ENCODE data around the gene BEGAIN. TPM values are rescaled to one million over a fixed set of nuclear protein-coding genes. Genes with fewer than 3 reads are reported as not detected.

Gene BEGAIN
- total RNA-seq, 1 donor from 2014 or later, result 1.6 TPM

- TF ChIP-seq, protein P1, sequence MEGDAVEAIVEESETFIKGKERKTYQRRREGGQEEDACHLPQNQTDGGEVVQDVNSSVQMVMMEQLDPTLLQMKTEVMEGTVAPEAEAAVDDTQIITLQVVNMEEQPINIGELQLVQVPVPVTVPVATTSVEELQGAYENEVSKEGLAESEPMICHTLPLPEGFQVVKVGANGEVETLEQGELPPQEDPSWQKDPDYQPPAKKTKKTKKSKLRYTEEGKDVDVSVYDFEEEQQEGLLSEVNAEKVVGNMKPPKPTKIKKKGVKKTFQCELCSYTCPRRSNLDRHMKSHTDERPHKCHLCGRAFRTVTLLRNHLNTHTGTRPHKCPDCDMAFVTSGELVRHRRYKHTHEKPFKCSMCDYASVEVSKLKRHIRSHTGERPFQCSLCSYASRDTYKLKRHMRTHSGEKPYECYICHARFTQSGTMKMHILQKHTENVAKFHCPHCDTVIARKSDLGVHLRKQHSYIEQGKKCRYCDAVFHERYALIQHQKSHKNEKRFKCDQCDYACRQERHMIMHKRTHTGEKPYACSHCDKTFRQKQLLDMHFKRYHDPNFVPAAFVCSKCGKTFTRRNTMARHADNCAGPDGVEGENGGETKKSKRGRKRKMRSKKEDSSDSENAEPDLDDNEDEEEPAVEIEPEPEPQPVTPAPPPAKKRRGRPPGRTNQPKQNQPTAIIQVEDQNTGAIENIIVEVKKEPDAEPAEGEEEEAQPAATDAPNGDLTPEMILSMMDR (IDR thresholded peaks at IDR 0.05; ENCODE audit: unreplicated experiment), result no peak
- DNase-seq (ENCODE audit: low spot score), result no peak
- H3K27me3 Mint-ChIP-seq (ENCODE audit: unreplicated experiment), result peaks cover 2% of the 10 kb centered on the region
- no peaks in the 10 kb centered on the region for H3K36me3 Mint-ChIP-seq (ENCODE audit: low read depth, unreplicated experiment)
- no peaks in the 10 kb centered on the region for H3K9me3 Mint-ChIP-seq (ENCODE audit: unreplicated experiment)
- no peak overlapping the region for H3K27ac Mint-ChIP-seq (ENCODE audit: unreplicated experiment)
- H3K4me1 Mint-ChIP-seq (ENCODE audit: unreplicated experiment), result peaks cover 3% of the 10 kb centered on the region
- H3K4me3 Mint-ChIP-seq (ENCODE audit: unreplicated experiment), result no peak overlapping the region
Observed at GRCh38 chr14:100576091-100577085, 10.8 kb downstream of the BEGAIN start.

DNA sequence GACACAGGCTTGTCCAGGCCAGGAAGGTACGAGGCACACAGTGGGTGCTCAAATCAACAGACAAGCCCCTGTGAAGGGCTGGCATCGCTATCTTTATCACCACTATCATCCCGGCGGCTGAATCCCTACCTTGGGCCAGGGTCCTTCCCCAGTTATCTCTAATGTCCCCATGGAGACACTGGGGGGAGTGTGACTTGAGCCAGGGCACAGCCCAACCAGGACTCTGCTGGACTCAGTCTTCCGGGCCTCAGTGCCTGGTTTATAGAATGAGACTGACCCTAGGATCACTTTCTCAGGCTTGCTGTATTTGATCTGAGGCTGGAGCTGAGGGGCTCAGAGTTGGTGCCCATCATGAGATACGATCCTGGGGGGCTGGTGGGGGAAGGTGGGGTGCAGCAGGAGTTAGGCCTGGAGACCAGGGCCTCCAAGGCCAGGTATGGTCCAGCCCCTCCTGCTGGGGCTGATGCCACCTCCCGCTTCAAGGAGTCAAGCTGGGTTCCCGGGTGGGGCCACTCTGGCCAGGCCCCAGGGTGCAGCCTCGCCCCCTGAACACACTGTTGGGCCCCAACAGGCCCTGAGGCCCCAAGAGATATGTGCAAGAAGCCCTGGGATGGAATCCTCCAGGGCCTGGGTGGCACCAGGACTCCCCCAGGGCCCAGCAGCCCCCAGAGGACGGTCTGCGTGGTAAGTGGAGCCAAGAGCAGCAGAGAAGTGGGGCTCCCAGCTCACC is 11.8 kb downstream of the BEGAIN start:
- H3K9me3 Mint-ChIP-seq (ENCODE audit: unreplicated experiment), result no peaks in the 10 kb centered on the region
- TF ChIP-seq, protein P1 (IDR thresholded peaks at IDR 0.05; ENCODE audit: unreplicated experiment), result no peak
- H3K36me3 Mint-ChIP-seq (ENCODE audit: low read depth, unreplicated experiment), result no peaks in the 10 kb centered on the region
- peaks cover 3% of the 10 kb centered on the region for H3K4me1 Mint-ChIP-seq (ENCODE audit: unreplicated experiment)
- no peak for DNase-seq (ENCODE audit: low spot score)
- H3K4me3 Mint-ChIP-seq (ENCODE audit: unreplicated experiment), result no peak overlapping the region
- peaks cover 2% of the 10 kb centered on the region for H3K27me3 Mint-ChIP-seq (ENCODE audit: unreplicated experiment)
- H3K27ac Mint-ChIP-seq (ENCODE audit: unreplicated experiment), result no peak overlapping the region

DNA sequence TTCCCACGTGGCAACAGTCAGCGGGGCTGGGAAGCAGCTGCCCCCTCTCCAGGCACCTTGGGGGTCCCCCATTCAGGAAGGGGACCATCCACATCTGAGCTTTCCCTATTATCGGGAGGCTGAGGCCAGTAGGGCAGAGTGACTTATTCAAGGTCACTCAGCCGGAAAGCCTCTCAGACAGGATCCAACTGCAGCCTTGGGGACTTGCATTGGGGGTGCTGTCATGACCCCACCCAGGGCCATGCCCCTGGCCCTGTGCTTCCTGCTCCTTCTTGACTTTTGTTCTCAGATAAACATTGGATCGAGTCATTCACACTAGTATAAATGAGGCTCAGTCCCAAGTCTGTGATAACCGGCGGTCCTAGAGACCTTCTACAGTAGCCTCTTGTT is 12.6 kb downstream of the BEGAIN start:
- H3K27me3 Mint-ChIP-seq (ENCODE audit: unreplicated experiment), result peaks cover 2% of the 10 kb centered on the region
- TF ChIP-seq, protein P1 (IDR thresholded peaks at IDR 0.05; ENCODE audit: unreplicated experiment), result no peak
- H3K4me1 Mint-ChIP-seq (ENCODE audit: unreplicated experiment), result peaks cover 3% of the 10 kb centered on the region
- no peak overlapping the region for H3K27ac Mint-ChIP-seq (ENCODE audit: unreplicated experiment)
- no peak overlapping the region for H3K4me3 Mint-ChIP-seq (ENCODE audit: unreplicated experiment)
- no peaks in the 10 kb centered on the region for H3K36me3 Mint-ChIP-seq (ENCODE audit: low read depth, unreplicated experiment)
- no peak for DNase-seq (ENCODE audit: low spot score)
- H3K9me3 Mint-ChIP-seq (ENCODE audit: unreplicated experiment), result no peaks in the 10 kb centered on the region

GRCh38 chr14:100573757-100574641 is 13.2 kb downstream of the BEGAIN start:
- Mint-ChIP-seq H3K9me3 (ENCODE audit: unreplicated experiment) (no peaks in the 10 kb centered on the region), H3K4me1 (ENCODE audit: unreplicated experiment) (peaks cover 3% of the 10 kb centered on the region), H3K27ac (ENCODE audit: unreplicated experiment) (no peak overlapping the region), H3K4me3 (ENCODE audit: unreplicated experiment) (no peak overlapping the region), H3K27me3 (ENCODE audit: unreplicated experiment) (peaks cover 6% of the 10 kb centered on the region), H3K36me3 (ENCODE audit: low read depth, unreplicated experiment) (no peaks in the 10 kb centered on the region)
- no peak for DNase-seq (ENCODE audit: low spot score)
- TF ChIP-seq, protein P1 (IDR thresholded peaks at IDR 0.05; ENCODE audit: unreplicated experiment), result no peak
